ENCODE measurements around the gene SIVA1.

Gene SIVA1, protein sequence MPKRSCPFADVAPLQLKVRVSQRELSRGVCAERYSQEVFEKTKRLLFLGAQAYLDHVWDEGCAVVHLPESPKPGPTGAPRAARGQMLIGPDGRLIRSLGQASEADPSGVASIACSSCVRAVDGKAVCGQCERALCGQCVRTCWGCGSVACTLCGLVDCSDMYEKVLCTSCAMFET

DNA sequence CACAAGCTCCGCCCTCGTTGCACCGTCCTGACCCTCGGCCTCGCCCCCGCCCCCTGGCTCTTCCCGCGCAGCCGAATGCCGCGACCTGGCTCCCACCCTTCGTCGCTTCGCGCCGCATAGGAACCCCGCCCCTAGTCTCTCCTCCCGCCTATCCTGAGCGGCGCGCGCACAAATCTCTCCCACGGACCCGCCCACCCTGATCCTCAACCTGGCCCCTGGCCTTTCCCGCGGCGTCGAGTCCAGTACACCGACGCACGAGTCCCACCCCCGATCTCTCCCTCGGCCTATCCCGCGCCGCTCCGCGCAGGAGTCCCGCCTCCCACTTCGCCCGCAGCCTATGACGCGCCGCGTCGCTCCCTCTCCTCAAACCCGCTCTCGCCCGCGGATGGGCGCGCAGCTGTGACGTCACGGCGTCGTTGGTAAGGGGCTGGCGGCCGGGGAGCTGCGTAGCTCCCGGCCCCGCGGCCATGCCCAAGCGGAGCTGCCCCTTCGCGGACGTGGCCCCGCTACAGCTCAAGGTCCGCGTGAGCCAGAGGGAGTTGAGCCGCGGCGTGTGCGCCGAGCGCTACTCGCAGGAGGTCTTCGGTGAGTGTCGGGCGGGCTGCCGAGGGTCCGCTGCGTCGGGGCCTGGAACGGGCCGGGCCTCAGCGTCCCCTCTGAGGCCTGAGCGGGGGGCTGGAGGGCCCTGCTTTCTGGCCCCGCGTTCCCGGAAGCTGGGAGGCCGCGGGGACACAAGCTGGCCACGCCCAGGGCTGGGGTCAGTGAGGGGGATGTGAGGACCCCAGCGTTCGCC, at the start of gene SIVA1:
Gene SIVA1, plus strand, starts transcription at position 413 of the 793 bp plus-strand sequence. Its CDS starts 55 bp downstream, at position 468.
- peak; percentile 89 for DNase-seq

DNA sequence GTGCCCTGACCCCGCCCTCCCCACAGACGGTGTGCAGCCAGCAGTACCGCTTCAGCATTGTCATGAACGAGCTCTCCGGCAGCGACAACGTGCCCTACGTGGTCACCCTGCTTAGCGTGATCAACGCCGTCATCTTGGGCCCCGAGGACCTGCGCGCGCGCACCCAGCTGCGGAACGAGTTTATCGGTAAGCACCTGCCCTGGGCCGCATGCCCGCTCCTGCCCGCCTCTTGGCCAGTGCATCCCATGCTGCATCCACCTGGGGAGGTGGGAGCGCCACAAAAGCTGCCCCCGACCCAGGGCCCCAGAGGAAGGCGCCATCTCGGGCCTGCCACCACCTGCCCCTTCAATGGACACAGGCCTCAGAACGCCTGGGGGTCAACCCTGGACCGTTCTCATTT, 49.7 kb upstream of the SIVA1 start:
- DNase-seq = no peak

DNA sequence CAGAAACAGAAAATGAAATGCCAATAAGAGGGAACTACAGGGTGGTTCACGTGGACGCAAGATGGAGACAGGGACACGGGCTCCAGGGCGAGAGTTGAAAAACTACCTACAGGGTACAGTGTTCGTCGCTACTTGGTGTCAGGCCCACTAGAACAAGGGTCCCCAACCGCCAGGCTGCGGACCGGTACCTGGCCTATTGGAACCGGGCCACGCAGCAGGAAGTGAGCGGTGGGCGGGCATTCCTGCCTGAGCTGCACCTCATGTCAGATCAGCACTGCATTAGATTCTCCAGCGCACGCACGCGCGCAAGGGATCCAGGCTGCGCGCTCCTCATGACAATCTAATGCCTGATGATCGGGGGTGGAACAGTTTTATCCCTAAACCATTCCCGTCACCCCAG, 48.7 kb upstream of the SIVA1 start:
- DNase-seq = no peak

DNA sequence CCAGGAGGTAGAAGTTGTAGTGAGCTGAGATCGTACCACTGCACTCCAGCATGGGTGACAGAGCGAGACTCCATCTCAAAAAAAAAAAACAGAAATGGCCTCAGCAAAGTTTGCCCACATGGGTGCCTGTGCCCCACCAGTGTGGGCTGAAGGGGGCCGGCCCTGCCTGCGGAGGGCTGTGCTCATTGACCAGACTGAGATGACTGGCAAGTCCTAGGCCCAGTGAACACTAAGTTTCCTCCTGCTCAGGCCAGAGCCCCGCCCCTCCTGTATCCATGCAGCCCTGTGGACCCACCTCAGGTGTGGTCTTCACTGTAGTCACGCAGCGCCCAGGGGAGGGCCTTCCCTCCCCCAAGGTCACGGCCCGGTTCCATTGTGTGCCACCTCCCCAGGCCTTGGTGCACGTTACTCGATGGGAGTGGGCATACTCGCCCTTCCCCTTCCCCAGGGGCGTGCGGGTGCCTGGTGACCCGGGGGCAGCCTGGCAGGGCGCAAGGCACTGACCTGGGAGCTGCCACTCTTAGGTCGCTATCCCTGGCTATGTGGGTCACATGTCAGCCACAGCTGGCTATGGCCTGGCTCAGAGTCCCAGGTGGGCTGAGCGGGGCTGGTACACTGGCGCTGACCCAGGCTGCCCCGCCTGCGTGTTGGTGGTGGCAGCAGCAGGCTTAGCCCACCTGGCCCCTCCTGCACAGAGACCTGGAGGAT, 47.5 kb upstream of the SIVA1 start:
- no peak for DNase-seq

GRCh38 chr14:104706733-104707607, 46.0 kb upstream of the SIVA1 start:
- no peak for DNase-seq

- no peak for DNase-seq
Measured at GRCh38 chr14:104707608-104708595, 45.0 kb upstream of the SIVA1 start.

DNA sequence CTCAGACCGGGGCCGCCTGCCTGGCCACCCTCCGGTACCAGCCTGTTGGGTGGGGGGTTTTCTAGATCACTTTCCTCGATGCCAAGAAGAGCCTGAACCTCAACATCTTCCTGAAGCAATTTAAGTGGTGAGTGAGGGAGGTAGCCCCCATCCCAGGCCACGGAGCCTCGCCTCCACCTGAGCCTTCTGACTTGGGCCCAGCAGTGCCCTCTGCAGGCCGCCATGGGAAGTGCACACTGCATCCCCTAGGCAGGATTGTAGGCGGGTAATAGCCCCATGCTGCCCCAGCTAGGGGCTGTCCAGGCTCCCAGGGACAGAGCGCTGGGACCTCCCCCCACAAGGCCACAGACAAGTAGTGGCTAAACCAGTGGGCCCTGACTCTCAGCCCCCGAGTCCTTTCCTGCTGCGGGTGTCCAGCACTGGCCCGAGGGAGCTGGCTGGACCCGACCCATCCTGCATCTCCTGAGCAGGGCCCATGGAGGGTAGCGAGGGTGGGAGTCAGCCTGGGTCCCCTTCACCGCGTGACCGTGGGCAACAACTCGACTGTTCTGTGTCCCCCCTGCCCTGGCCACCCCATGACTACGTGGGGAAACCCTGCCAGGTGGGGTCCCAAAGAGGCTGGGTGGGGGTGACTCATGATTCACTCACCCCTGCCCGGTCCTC, 44.2 kb upstream of the SIVA1 start:
- DNase-seq = no peak

DNA sequence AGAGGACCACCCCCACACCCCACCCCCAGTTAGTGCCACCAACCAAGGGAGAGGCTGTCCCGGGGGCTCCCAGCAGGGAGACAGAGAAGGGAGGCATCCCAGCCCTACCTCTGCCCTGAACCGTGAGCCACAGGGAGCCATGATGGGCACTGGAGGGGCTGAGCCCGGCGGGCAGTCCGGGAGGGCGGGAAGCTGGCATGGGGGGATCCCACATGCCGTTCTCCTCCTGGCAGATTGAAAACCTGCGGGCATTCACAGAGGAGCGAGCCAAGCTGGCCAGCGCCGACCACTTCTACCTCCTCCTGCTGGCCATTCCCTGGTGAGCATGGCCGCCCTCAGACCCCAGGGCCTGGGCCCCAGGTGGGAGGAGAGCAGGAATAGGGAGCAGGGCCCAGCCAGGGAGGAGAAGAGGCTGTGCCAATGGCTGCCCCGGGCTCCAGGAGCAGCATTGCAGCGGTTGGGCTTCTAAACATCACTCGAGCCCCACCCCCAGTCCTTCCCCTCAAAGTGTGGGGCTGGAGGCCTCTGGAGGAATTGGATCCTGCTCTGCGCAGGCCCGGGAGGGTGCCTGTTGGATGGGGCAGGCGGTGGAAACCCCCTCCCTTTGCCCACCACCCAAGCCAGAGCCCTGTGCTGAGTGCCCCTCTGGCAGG, 43.4 kb upstream of the SIVA1 start:
- DNase-seq = no peak

DNA sequence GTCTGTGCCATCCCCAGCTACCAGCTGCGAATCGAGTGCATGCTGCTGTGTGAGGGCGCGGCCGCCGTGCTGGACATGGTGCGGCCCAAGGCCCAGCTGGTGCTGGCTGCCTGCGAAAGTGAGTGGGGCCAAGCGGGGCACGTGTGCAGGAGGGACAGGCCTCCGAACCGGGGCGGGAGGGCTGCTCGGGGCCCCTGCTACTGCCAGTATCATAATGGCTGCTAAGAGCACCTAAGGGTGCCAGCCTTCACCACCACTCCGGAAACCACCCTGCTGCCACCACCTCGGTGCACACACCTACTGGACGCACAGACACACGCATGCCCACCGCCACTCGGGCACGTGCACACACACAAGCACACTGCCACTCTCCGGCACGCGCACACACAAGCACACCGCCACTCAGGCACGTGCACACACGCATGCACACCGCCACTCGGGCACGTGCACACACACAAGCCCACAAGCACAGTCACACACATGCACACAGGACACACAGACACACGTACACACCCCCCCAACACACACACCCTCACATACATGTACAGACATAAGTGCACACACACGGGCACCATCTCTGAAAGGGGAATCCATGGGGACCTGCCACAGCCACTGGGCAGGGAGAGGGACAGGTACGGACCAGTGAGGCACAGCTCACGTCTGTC, 42.7 kb upstream of the SIVA1 start:
- no peak for DNase-seq

GRCh38 chr14:104712881-104713734, 39.8 kb upstream of the SIVA1 start:
- DNase-seq = no peak

GRCh38 chr14:104714066-104714465, 38.9 kb upstream of the SIVA1 start:
- DNase-seq = no peak

- no peak for DNase-seq
Measured at GRCh38 chr14:104714681-104715080, 38.3 kb upstream of the SIVA1 start.

- no peak for DNase-seq
Measured at GRCh38 chr14:104715416-104715815, 37.5 kb upstream of the SIVA1 start.

- no peak for DNase-seq
Measured at GRCh38 chr14:104715871-104716270, 37.1 kb upstream of the SIVA1 start.

- no peak for DNase-seq
Measured at GRCh38 chr14:104717137-104717536, 35.8 kb upstream of the SIVA1 start.

DNA sequence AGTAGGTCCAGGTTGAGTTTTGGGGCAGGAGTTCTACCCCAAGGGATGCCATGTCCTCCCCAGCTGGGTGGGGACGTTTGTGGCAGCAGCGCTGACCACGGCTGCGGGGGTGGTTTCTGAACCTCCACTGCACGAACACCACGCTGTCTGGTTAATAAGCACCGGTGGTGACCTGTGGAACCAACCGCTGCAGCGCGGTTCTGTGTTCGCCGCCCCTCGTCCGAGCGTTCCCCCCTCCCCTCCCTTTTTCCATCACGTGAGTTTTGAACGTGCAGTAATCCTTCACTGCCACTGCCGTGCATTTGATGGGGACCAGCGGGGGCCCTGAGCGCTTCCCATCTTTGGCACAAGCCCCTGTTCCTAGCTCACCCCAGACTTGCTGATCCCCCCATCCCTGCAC, 35.3 kb upstream of the SIVA1 start:
- no peak for DNase-seq

GRCh38 chr14:104718147-104718546, 34.8 kb upstream of the SIVA1 start:
- no peak for DNase-seq

DNA sequence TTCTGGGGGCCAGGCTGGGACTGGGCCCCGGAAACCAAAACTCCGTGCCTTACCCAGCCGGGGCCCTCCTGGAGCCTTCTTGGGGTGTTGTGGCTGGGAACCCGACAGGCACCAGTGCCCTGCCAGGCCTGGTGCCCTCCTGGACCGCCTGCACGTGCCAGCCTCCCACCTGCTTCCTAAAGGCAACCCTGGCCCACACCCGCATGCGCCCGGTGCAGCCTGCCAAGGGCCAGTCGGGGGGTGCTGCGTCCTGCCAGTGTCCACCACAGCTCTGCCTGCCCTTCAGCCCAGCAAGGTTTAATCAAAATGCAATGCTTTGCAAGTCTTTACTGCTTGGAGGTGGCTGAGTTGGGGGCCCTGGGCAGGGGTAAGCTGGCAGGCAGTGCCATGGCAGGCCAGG, 34.1 kb upstream of the SIVA1 start:
- DNase-seq = no peak

DNA sequence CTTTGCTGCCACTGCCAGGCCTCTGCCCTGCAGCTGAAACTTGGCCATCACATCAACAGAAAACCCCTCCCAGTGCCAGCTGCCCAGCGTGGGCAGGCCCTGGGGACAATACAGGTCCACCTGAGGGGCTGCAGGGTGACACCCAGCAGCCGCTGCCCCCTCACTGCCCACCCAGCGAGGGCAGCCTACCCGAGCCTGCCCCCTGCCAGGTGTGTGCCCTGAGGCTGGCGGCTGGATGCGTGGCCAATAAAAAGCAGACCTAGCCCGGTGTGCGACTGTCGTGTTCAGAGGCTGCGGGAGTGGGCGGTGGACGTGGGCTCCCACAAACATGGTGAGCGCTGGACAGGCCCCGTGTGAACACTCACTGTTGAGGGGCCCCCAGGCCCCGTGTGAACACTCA, 33.6 kb upstream of the SIVA1 start:
- no peak for DNase-seq

All from NCI-H2029 treated with DMSO at 0.1 percent for 48 hours (cell line).